Peyer's patch (tissue), 4 donors: ENCODE results near the gene OR2S2. TPM values are rescaled to one million over a fixed set of nuclear protein-coding genes. Genes with fewer than 3 reads are reported as not detected.
"Not testable (repeated sequence)": the region's sequence is repeated elsewhere in the genome, so short reads cannot be mapped to it uniquely, and the experiment has no call there.

ENCODE experiments used
- DNase-seq, 3 donors: peaks; one replicate each; pipeline ENCODE4 v3.0.0-alpha.2; 2017 to 2019
- H3K27ac ChIP-seq, 4 donors: fragments of 200-600 bp; sonication (generic); one replicate each; pipeline ENCODE4 v1.5.1; 2016 to 2019
- H3K27me3 ChIP-seq, 2 donors: fragments of 200-600 bp; sonication (generic); one replicate each; pipeline ENCODE4 v1.5.1; 2019
- H3K36me3 ChIP-seq, 3 donors: fragments of 200-600 bp; sonication (generic); one replicate each; pipeline ENCODE4 v1.5.1; 2016 to 2019
- H3K4me1 ChIP-seq, 4 donors: fragments of 200-600 bp; sonication (generic); one replicate each; pipeline ENCODE4 v1.5.1; 2016 to 2019
- H3K4me3 ChIP-seq, 4 donors: fragments of 200-600 bp; sonication (generic); 1 replicate in 3 of 4; 2 replicates in 1 of 4; pipeline ENCODE4 v1.5.1; 2016 to 2019; ENCODE audit warnings: mild to moderate bottlenecking in 1 of 4
- H3K9me3 ChIP-seq, 4 donors: fragments of 200-600 bp; sonication (generic); one replicate each; pipeline ENCODE4 v1.5.1; 2016 to 2019; ENCODE audit warnings: mild to moderate bottlenecking in 1 of 4
- POLR2A ChIP-seq, 2 donors: fragments of 450-650 bp; IDR thresholded peaks; one replicate each; pipeline ENCODE4 v1.5.1; 2017; ENCODE audit warnings: antibody characterized with exemption in 2 of 2, mild to moderate bottlenecking in 2 of 2, moderate library complexity in 2 of 2
- total RNA-seq, 4 donors: library from RNA; depleted of rRNA; stranded (reverse); fragments of >200 nt; gene quantifications; one replicate each; pipeline ENCODE4 v1.1.0, GENCODE V29; 2016
- TF ChIP-seq, protein P1 (sequence below), 6 experiments: fragments of 450-650 bp in 4 of 6; fragments of 200-600 bp in 2 of 6; sonication (generic) in 1 of 6; IDR thresholded peaks; one replicate each; pipeline ENCODE4 v1.5.1; 2017 to 2019; ENCODE audit warnings: antibody characterized with exemption in 6 of 6, mild to moderate bottlenecking in 3 of 6, moderate library complexity in 1 of 6

The OR2S2 gene
- total RNA-seq, 4 donors from 2014 or later, result not detected

DNA sequence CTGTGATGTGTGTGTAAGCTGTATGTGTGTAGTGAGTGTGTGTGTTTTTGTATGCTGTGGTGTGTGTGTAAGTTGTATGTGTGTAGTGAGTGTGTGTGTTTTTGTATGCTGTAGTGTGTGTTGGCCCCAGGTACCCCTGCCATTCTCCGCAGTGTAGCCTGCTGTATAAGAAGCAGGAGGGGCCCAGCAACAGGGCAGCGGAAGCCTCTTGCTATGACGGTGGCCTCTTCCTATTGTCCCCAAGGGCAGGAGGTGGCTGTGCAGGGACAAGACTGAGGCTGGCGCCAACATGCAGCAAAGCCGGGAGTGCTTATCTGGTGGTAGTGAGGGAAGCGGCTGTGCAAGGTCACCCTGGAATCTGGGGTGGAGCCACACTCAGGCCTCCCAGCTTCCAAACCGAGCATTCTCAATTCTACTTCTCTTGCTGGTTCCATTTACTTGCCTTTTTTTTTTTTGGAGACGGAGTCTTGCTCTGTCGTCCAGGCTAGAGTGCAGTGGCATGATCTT is 43.6 kb downstream of the OR2S2 start:
- Histone ChIP-seq H3K4me1 (peaks cover 0 to 75% (median 15%) of the 10 kb centered on the region in 4 donors), H3K27me3 (no peaks in the 10 kb centered on the region), H3K36me3 (no peaks in the 10 kb centered on the region), H3K4me3 (no peak overlapping the region), H3K9me3 (no peaks in the 10 kb centered on the region), H3K27ac (peak overlapping the region; percentile 31 to 80 (median 60))
- DNase-seq, result peak in 2 of 3 donors; percentile 76 to 79
- TF ChIP-seq POLR2A (IDR thresholded peaks at IDR 0.05), result peak in 1 of 2 donors; percentile 32
- TF ChIP-seq, protein P1, sequence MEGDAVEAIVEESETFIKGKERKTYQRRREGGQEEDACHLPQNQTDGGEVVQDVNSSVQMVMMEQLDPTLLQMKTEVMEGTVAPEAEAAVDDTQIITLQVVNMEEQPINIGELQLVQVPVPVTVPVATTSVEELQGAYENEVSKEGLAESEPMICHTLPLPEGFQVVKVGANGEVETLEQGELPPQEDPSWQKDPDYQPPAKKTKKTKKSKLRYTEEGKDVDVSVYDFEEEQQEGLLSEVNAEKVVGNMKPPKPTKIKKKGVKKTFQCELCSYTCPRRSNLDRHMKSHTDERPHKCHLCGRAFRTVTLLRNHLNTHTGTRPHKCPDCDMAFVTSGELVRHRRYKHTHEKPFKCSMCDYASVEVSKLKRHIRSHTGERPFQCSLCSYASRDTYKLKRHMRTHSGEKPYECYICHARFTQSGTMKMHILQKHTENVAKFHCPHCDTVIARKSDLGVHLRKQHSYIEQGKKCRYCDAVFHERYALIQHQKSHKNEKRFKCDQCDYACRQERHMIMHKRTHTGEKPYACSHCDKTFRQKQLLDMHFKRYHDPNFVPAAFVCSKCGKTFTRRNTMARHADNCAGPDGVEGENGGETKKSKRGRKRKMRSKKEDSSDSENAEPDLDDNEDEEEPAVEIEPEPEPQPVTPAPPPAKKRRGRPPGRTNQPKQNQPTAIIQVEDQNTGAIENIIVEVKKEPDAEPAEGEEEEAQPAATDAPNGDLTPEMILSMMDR (IDR thresholded peaks at IDR 0.05), result no peak

DNA sequence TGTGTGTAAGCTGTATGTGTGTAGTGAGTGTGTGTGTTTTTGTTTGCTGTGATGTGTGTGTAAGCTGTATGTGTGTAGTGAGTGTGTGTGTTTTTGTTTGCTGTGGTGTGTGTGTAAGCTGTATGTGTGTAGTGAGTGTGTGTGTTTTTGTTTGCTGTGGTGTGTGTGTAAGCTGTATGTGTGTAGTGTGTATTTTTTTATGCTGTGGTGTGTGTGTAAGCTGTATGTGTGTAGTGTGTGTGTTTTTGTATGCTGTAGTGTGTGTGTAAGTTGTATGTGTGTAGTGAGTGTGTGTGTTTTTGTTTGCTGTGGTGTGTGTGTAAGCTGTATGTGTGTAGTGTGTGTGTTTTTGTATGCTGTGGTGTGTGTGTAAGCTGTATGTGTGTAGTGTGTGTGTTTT is 44.5 kb downstream of the OR2S2 start:
- H3K36me3 ChIP-seq, DNase-seq, H3K4me3 ChIP-seq, H3K27me3 ChIP-seq, H3K9me3 ChIP-seq: not testable (repeated sequence)
- H3K4me1 ChIP-seq, result peaks cover 0 to 75% (median 21%) of the 10 kb centered on the region in 4 donors
- peak overlapping the region in 1 of 4 donors; percentile 17 for H3K27ac ChIP-seq

DNA sequence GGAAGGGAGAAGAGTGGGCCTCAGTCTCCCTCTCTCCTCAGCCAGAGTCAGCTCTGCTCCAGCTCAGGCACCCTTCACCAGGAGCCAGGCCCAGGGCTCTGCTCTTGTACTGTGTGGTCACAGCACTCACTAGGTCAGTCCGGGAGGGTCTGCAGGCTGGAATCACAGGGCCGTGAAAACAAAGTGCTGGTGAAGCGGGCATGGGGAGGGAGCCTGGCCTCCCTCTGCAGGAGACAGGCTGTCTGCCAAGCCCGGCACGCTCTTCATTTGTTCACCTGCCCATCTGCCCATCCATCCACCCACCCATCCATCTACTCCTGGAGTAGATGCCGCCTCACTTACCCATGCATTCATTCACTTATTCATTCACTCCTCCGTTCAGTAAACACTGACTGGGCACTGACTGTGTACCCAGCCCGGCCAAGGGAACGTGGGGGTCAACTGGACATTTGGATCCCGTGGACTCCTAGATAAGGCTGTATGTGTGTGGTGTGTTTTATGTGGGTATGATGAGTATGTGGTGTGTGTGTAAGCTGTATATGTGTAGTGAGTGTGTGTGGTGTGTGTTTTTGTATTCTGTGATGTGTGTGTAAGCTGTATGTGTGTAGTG is 45.1 kb downstream of the OR2S2 start:
- H3K27ac ChIP-seq, result peak overlapping the region in 1 of 4 donors; percentile 17
- TF ChIP-seq, protein P1 (IDR thresholded peaks at IDR 0.05), result no peak
- TF ChIP-seq POLR2A (IDR thresholded peaks at IDR 0.05), result no peak
- H3K9me3 ChIP-seq, result no peaks in the 10 kb centered on the region
- H3K4me3 ChIP-seq, result no peak overlapping the region
- peaks cover 2 to 76% (median 24%) of the 10 kb centered on the region in 4 donors for H3K4me1 ChIP-seq
- H3K27me3 ChIP-seq, result no peaks in the 10 kb centered on the region
- no peaks in the 10 kb centered on the region for H3K36me3 ChIP-seq
- DNase-seq, result no peak

DNA sequence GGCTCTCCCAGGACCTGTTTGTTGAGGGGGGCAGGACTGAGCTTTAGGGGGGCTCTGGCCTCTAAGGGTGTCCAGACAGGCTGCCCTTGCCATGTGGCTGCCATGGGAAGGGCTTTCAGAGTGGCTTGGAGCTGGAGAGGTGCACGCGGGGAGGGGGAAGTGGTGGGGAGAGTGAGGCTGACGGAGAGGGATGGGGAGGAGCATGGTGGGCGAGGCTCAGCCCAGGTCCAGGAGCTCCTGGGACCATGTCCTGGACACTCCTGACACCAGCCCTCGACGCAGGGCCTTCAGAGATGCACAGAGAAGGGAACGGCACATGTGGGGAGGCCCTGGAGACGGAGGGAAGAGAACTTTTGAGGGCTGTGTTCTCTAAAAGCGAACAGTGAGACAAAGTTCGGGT is 46.3 kb downstream of the OR2S2 start:
- TF ChIP-seq, protein P1 (IDR thresholded peaks at IDR 0.05), result no peak
- no peak for TF ChIP-seq POLR2A (IDR thresholded peaks at IDR 0.05)
- H3K27ac ChIP-seq, result peak overlapping the region in 2 of 4 donors; percentile 34 to 97
- no peak for DNase-seq
- no peaks in the 10 kb centered on the region for H3K9me3 ChIP-seq
- no peak overlapping the region for H3K4me3 ChIP-seq
- H3K36me3 ChIP-seq, result no peaks in the 10 kb centered on the region
- peaks cover 7 to 76% (median 26%) of the 10 kb centered on the region in 4 donors for H3K4me1 ChIP-seq
- H3K27me3 ChIP-seq, result no peaks in the 10 kb centered on the region

DNA sequence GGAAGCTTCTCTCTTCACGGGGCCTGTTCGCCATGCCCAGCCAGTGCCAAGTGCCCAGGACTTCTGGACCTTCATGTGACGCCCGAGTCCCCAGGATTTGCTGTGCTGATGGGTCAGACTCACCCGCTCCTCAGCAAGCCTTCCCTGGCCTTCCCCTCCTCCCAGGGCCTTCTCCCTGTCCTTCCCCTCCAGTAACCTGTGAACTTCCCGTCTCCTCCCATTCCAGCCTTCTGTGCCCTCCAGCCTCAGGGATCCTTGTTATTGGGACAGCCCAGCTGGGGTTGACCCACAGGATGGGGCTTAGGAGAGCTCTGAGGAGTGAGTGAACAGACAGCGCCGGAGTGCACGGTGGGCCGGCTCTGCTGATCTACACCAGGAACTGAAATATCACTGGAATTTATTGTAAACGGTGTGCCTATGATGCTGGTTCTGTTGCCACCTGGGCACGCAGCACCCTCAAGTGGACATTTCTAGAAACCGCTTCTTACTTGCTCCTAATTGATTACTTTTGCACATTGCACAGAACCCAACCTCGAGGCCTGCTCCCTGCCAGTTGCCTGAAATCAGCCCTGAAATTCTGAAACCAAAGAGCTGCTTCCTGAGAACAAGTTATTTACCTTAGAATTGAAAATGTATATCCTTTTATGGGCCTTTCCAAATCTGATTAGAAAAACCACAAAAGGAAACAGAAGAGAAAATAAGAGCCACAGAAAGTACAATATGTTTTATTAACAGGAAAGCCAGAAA is 47.2 kb downstream of the OR2S2 start:
- peaks cover 7 to 78% (median 27%) of the 10 kb centered on the region in 4 donors for H3K4me1 ChIP-seq
- H3K27ac ChIP-seq, result peak overlapping the region; percentile 70 to 97 (median 90)
- no peaks in the 10 kb centered on the region for H3K36me3 ChIP-seq
- H3K4me3 ChIP-seq, result no peak overlapping the region
- TF ChIP-seq POLR2A (IDR thresholded peaks at IDR 0.05), result peak in 1 of 2 donors; percentile 7
- TF ChIP-seq, protein P1 (IDR thresholded peaks at IDR 0.05), result peak in 5 of 6 experiments; percentile 30 to 83 (median 79)
- H3K27me3 ChIP-seq, result no peaks in the 10 kb centered on the region
- peak; percentile 53 to 85 (median 75) for DNase-seq
- H3K9me3 ChIP-seq, result no peaks in the 10 kb centered on the region
